Subcutaneous abdominal adipose tissue (tissue), 5 donors: ENCODE data around the gene NCSTN.

ENCODE experiments used
- H3K27ac ChIP-seq: one replicate; pipeline ENCODE4 v1.7.0; 2013; ENCODE audit warnings: low read depth, mild to moderate bottlenecking, inconsistent platforms, low read length, moderate library complexity
- H3K27me3 ChIP-seq, 5 donors: one replicate each; pipeline ENCODE4 v1.7.0; 2013; ENCODE audit warnings: low read length in 5 of 5, inconsistent platforms in 1 of 5; ENCODE audit not compliant: control insufficient read depth in 5 of 5, insufficient read depth in 4 of 5
- H3K36me3 ChIP-seq, 5 donors: one replicate each; pipeline ENCODE4 v1.7.0; 2013; ENCODE audit warnings: low read length in 5 of 5; ENCODE audit not compliant: control insufficient read depth in 5 of 5, insufficient read depth in 5 of 5
- H3K4me1 ChIP-seq, 5 donors: one replicate each; pipeline ENCODE4 v1.7.0; 2013; ENCODE audit warnings: low read length in 5 of 5, mild to moderate bottlenecking in 3 of 5, moderate library complexity in 1 of 5; ENCODE audit not compliant: control insufficient read depth in 5 of 5, insufficient read depth in 5 of 5
- H3K4me3 ChIP-seq, 5 donors: one replicate each; pipeline ENCODE4 v1.7.0; 2013; ENCODE audit warnings: low read length in 5 of 5, low read depth in 1 of 5
- H3K9ac ChIP-seq, 5 donors: one replicate each; pipeline ENCODE4 v1.7.0; 2013; ENCODE audit warnings: low read length in 5 of 5, mild to moderate bottlenecking in 4 of 5, moderate library complexity in 3 of 5
- H3K9me3 ChIP-seq, 5 donors: one replicate each; pipeline ENCODE4 v1.7.0; 2013; ENCODE audit warnings: low read length in 5 of 5; ENCODE audit not compliant: control insufficient read depth in 5 of 5
- donor health status: healthy.
- donor health status: healthy.
- donor health status: healthy.
- donor health status: healthy.
- donor health status: healthy.

NCSTN gene

DNA sequence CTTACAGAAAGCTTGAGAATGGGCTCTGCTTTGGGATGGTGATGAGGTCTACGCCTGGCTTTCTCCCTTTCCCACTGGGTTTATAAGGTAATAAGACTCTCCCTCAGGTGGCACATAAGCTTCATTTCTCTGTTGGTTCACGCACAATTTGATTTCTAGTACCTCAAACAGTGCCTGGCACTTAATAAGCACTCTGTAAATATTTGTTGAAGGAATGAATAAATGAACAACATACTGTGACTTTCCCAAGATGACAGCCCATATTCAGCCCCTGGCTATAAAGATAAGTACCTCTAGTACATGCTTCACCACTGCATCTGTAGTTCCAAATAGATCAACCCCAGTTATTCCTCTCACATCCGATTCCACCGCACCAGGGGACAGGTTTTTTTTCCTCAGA lies 17.9 kb upstream of the NCSTN start:
- no peaks in the 10 kb centered on the region for H3K4me1 ChIP-seq
- H3K9me3 ChIP-seq: no peaks in the 10 kb centered on the region
- H3K9ac ChIP-seq: no peak overlapping the region
- H3K27ac ChIP-seq: peak overlapping the region; percentile 10
- H3K27me3 ChIP-seq: no peaks in the 10 kb centered on the region
- H3K4me3 ChIP-seq: no peak overlapping the region
- H3K36me3 ChIP-seq: peaks cover 52 to 89% (median 62%) of the 10 kb centered on the region in 5 donors

DNA sequence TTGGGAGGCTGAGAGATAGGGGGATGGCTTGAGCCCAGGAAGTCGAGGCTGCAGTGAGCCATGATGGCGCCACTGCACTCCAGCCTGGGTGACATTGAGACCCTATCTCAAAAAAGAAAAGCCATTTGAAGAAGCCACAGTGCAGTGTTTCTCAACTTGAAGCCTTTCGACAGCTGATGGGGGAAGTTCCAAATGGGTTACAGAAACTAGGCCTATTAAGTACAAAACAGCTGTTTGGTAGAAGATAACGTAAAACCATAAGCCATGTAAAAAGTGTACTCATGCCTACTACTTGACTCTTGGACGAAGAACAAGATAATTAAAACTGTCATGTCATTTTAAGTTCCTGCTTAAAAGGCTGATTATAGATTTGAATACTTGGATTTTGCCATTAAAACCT lies 16.8 kb upstream of the NCSTN start:
- Histone ChIP-seq H3K9me3 (no peaks in the 10 kb centered on the region), H3K27ac (no peak overlapping the region), H3K4me3 (no peak overlapping the region), H3K9ac (no peak overlapping the region), H3K27me3 (no peaks in the 10 kb centered on the region), H3K4me1 (no peaks in the 10 kb centered on the region), H3K36me3 (peaks cover 56 to 97% (median 69%) of the 10 kb centered on the region in 5 donors)

DNA sequence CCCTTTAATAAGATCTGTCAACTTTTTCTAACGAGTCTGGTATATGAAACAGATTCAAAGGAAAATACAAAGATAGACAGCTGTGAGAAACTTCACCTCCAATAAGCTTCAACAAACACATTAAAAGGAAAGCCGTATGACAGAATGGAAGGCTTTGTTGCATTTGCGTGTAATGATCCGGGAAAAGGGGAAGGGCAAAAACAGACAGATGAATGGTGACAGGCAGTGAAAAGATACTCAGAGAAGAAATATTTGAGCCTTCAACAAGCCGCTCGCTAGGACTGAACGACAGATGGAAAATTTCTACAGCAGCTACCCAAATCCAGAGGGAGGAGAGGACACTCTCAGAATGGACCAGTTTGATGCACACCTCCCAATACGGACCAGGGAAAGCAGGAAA lies 15.0 kb upstream of the NCSTN start:
- H3K9me3 ChIP-seq: no peaks in the 10 kb centered on the region
- H3K4me3 ChIP-seq: no peak overlapping the region
- no peak overlapping the region for H3K27ac ChIP-seq
- H3K27me3 ChIP-seq: no peaks in the 10 kb centered on the region
- H3K4me1 ChIP-seq: no peaks in the 10 kb centered on the region
- peaks cover 48 to 100% (median 72%) of the 10 kb centered on the region in 5 donors for H3K36me3 ChIP-seq
- H3K9ac ChIP-seq: no peak overlapping the region

DNA sequence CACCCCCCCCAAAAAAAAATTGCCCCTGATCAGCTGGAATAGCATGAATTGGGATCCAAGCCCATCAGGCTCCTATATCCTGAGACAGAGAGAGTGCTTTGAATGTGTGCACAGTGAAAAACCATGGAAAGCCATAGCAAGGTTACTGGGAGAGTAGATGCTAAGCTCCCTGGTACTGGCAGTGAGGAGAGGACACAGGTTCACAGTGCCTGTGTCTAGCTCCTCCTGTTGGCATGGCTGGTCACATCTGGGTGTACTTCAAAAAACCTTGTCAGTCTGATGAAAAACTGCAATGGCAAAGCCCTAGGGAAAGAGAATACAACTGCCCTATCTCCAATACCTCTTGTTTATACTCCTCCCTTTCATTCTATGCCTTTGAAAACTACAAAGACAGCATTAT lies 13.1 kb upstream of the NCSTN start:
- Histone ChIP-seq H3K4me3 (no peak overlapping the region), H3K27me3 (no peaks in the 10 kb centered on the region), H3K9me3 (no peaks in the 10 kb centered on the region), H3K9ac (no peak overlapping the region), H3K27ac (no peak overlapping the region), H3K36me3 (peaks cover 64 to 98% (median 81%) of the 10 kb centered on the region in 5 donors), H3K4me1 (no peaks in the 10 kb centered on the region)

DNA sequence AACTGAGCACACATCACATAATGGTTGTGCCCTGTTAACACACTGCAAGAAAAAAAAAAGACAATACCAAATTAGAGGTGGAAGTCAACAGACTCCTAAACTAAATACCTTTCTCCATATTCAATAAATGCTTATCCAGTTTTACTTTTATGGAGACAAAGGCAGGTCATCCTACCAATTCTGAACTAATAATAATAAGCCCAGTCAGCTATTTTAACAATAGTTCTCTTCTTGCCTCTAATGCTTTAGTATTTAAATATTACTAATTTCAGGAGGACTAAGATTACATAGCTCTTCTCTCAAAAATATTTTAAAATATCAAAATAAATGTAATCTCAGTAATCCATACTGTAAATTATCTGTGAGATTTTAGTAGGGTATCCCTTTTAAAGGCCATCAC lies 10.7 kb upstream of the NCSTN start:
- H3K27ac ChIP-seq: no peak overlapping the region
- peaks cover 49 to 94% (median 69%) of the 10 kb centered on the region in 5 donors for H3K36me3 ChIP-seq
- no peaks in the 10 kb centered on the region for H3K27me3 ChIP-seq
- no peaks in the 10 kb centered on the region for H3K9me3 ChIP-seq
- H3K4me3 ChIP-seq: no peak overlapping the region
- H3K4me1 ChIP-seq: no peaks in the 10 kb centered on the region
- H3K9ac ChIP-seq: no peak overlapping the region

DNA sequence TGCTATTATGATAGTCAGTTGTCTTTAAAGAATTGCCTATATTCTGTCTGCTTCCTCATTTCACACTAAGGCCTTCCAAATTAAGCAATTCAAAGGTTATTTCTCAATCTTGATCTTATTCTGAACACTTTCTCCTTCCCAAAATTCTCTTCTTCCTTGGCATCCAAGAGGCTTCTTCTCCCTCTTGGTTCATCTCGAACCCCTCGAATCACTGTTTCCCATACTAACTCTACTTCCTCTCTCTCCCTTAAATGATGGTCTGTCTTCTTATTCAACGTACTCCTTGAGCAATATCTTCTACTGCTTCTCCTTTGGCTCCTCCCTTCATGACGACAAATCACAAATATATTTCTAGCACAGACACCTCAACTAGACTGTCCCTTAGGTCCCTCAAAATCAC lies 4.6 kb upstream of the NCSTN start:
- no peaks in the 10 kb centered on the region for H3K9me3 ChIP-seq
- H3K27ac ChIP-seq: no peak overlapping the region
- peak overlapping the region in 2 of 5 donors; percentile 18 to 42 for H3K9ac ChIP-seq
- H3K4me3 ChIP-seq: no peak overlapping the region
- peaks cover 36 to 60% (median 43%) of the 10 kb centered on the region in 5 donors for H3K36me3 ChIP-seq
- H3K4me1 ChIP-seq: peaks cover 0 to 30% (median 25%) of the 10 kb centered on the region in 5 donors
- H3K27me3 ChIP-seq: no peaks in the 10 kb centered on the region

DNA sequence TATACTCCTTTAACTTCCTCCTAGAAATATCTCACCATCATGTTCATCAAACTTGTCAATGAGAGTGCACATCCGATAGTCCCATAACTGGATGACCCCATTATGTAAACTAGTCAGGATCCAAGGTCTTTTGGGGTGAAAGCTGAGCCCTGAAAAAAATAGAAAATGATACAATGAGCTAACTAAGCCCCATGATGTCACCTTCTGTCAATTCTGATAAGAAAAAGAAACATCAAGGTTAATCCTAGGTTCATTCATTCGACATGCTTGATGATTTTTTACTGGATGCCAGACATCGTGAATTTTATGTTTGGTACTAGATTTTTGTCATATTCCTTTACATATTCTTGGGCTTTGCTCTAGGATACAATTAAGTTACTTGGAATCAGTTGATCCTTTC lies 3.0 kb upstream of the NCSTN start:
- H3K4me3 ChIP-seq: no peak overlapping the region
- H3K27ac ChIP-seq: peak overlapping the region; percentile 97
- H3K36me3 ChIP-seq: peaks cover 21 to 49% (median 32%) of the 10 kb centered on the region in 5 donors
- no peaks in the 10 kb centered on the region for H3K27me3 ChIP-seq
- peak overlapping the region in 2 of 5 donors; percentile 15 to 36 for H3K9ac ChIP-seq
- no peaks in the 10 kb centered on the region for H3K9me3 ChIP-seq
- H3K4me1 ChIP-seq: peaks cover 0 to 41% (median 33%) of the 10 kb centered on the region in 5 donors

GRCh38 chr1:160340866-160341265 lies 2.3 kb upstream of the NCSTN start:
- Histone ChIP-seq H3K27me3 (no peaks in the 10 kb centered on the region), H3K36me3 (peaks cover 21 to 46% (median 32%) of the 10 kb centered on the region in 5 donors), H3K9me3 (no peaks in the 10 kb centered on the region), H3K4me1 (peaks cover 0 to 41% (median 33%) of the 10 kb centered on the region in 5 donors), H3K9ac (peak overlapping the region in 1 of 5 donors; percentile 34), H3K4me3 (peak overlapping the region in 1 of 5 donors; percentile 13), H3K27ac (peak overlapping the region; percentile 97)

DNA sequence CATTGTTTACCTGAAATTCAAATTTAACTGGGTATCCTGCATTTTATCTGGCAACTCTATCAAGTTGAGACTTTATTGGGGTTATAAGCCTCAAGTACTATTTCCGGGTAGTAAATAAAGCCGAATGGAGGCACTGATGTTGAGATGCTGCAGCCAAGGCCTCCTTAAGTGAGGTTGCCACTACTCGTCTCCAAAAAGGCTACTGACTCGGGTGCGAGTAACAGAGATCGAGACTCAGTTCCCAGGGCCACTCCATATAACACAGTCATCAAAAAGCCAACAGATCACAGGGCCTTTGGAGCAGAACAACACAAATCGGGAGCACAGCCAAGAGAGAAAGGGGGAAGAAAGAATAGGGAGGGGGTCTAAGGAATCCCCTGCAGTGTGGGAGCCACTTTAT lies 657 bp upstream of the NCSTN start:
- Histone ChIP-seq H3K4me3 (peak overlapping the region; percentile 81 to 99 (median 95)), H3K4me1 (peaks cover 0 to 49% (median 36%) of the 10 kb centered on the region in 5 donors), H3K27me3 (no peaks in the 10 kb centered on the region), H3K9ac (peak overlapping the region; percentile 92 to 100 (median 99)), H3K36me3 (peaks cover 20 to 37% (median 24%) of the 10 kb centered on the region in 5 donors), H3K27ac (peak overlapping the region; percentile 97), H3K9me3 (no peaks in the 10 kb centered on the region)

DNA sequence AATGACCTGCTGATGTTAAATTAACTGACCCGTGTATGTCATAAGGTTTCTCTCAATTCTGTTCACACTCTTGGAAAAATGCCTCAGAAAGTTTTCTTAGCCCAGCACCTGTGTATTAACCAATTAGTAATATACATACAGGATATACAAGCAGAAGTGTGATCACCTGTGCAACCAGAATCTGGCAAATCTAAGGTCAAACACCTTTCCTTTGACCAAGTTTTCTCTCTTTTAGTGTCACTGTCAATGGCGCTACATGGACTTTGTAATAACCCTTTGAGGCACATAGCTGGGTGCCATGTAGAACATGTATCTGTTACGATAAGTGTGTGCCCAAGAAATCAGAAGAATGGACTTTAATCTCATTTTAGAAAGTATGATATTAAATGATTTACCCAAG lies 1.1 kb downstream of the NCSTN start:
- Histone ChIP-seq H3K9me3 (no peaks in the 10 kb centered on the region), H3K4me3 (peak overlapping the region; percentile 81 to 99 (median 95)), H3K9ac (peak overlapping the region in 4 of 5 donors; percentile 92 to 100 (median 98)), H3K36me3 (peaks cover 18 to 35% (median 23%) of the 10 kb centered on the region in 5 donors), H3K27ac (no peak overlapping the region), H3K4me1 (peaks cover 0 to 46% (median 34%) of the 10 kb centered on the region in 5 donors), H3K27me3 (no peaks in the 10 kb centered on the region)
